GM21447 (cell line): ENCODE results near the gene CLCN5.

Experiments used
- ATAC-seq: cut with Tn5 transposase; IDR thresholded peaks from one replicate; pipeline ENCODE4 v1.9.1; 2021; ENCODE audit not compliant: unreplicated experiment

Gene CLCN5

GRCh38 chrX:49932791-49933190 is 10.4 kb downstream of the CLCN5 start:
- ATAC-seq: no peak

GRCh38 chrX:49934148-49934547 is 11.8 kb downstream of the CLCN5 start:
- ATAC-seq: no peak

GRCh38 chrX:49934729-49935128 is 12.3 kb downstream of the CLCN5 start:
- ATAC-seq: no peak

GRCh38 chrX:49947781-49948180 is 25.4 kb downstream of the CLCN5 start:
- ATAC-seq: no peak

GRCh38 chrX:49949961-49950360 is 27.6 kb downstream of the CLCN5 start:
- no peak for ATAC-seq

GRCh38 chrX:49951524-49952193 is 29.3 kb downstream of the CLCN5 start:
- no peak for ATAC-seq

- no peak for ATAC-seq
These were observed 33.9 kb downstream of the CLCN5 start for GRCh38 chrX:49956313-49956712.

- no peak for ATAC-seq
These were observed 36.5 kb downstream of the CLCN5 start for GRCh38 chrX:49958727-49959485.

- no peak for ATAC-seq
These were observed 37.2 kb downstream of the CLCN5 start for GRCh38 chrX:49959602-49960001.

GRCh38 chrX:49960061-49960460 is 37.7 kb downstream of the CLCN5 start:
- ATAC-seq: no peak

GRCh38 chrX:49970674-49971073 is 48.3 kb downstream of the CLCN5 start:
- ATAC-seq: no peak

GRCh38 chrX:49972328-49972860 is 50.0 kb downstream of the CLCN5 start:
- ATAC-seq: no peak

GRCh38 chrX:49976682-49977197 is 54.3 kb downstream of the CLCN5 start:
- ATAC-seq: no peak

- ATAC-seq: no peak
These were observed 55.1 kb downstream of the CLCN5 start for GRCh38 chrX:49977319-49978090.

GRCh38 chrX:49978176-49978575 is 55.8 kb downstream of the CLCN5 start:
- no peak for ATAC-seq

GRCh38 chrX:49986058-49986457 is 63.7 kb downstream of the CLCN5 start:
- ATAC-seq: no peak

GRCh38 chrX:49987651-49988050 is 65.3 kb downstream of the CLCN5 start:
- no peak for ATAC-seq

GRCh38 chrX:49988143-49988542 is 65.7 kb downstream of the CLCN5 start:
- no peak for ATAC-seq

- no peak for ATAC-seq
These were observed 69.4 kb downstream of the CLCN5 start for GRCh38 chrX:49991758-49992157.

GRCh38 chrX:49992853-49993252 is 70.5 kb downstream of the CLCN5 start:
- no peak for ATAC-seq

GRCh38 chrX:49993661-49994060 is 71.3 kb downstream of the CLCN5 start:
- no peak for ATAC-seq
